ENCODE data around the gene U2AF2. TPM values are rescaled to one million over a fixed set of nuclear protein-coding genes. Genes with fewer than 3 reads are reported as not detected.

Gene U2AF2
- total RNA-seq, 4 donors from 2014 or later = 85.0 to 112 (median 99.7) TPM

DNA sequence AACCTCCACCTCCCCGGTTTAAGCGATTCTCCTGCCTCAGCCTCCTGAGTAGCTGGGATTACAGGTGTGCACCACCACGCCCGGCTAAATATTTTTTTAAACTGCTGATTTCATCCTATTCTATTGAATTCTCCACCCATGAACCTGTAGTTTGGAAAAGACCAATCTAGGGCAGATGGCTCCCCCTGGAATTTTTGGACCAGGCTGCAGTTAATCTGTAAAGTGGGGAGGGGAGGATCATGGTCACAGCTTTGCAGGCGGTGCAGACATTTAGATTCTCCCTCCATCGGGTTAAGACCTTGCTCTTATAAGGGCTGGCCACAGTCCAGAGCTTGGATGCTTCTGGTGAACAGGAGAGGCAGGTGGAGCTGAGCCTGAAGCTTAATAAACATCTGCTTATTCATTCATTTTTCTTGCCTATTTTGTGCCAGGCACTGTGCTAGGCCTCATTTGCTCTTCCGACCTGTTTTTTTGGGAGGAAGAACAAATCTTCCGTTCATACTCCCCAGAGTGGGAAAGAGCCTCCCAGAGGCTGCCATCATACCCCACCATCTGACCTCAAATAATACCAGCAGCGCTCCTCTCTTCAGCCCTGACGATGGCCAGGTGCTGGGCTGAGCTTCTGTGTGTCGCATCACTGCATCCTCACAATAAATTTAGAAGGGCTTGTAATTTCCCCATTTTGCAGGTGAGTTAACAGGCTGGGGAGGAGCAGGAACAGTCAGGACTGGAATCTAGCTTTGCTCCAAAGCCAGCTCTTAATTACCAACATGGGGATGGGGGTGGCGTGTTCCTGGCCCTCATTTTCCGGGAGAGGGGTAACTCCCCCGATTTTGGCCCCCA, 7.7 kb upstream of the U2AF2 start:
- H3K4me1 ChIP-seq = peaks cover 38 to 75% (median 42%) of the 10 kb centered on the region in 3 donors
- intact Hi-C loops (cut with DNase I) = no loop called here
- WGBS, 2 donors = 28 to 39% methylated on average over 13 of the region's 14 CpGs
- no peak for DNase-seq
- peaks cover 0 to 37% (median 5%) of the 10 kb centered on the region in 3 donors for H3K36me3 ChIP-seq
- TF ChIP-seq POLR2A (IDR thresholded peaks at IDR 0.05) = no peak
- TF ChIP-seq, protein P1, sequence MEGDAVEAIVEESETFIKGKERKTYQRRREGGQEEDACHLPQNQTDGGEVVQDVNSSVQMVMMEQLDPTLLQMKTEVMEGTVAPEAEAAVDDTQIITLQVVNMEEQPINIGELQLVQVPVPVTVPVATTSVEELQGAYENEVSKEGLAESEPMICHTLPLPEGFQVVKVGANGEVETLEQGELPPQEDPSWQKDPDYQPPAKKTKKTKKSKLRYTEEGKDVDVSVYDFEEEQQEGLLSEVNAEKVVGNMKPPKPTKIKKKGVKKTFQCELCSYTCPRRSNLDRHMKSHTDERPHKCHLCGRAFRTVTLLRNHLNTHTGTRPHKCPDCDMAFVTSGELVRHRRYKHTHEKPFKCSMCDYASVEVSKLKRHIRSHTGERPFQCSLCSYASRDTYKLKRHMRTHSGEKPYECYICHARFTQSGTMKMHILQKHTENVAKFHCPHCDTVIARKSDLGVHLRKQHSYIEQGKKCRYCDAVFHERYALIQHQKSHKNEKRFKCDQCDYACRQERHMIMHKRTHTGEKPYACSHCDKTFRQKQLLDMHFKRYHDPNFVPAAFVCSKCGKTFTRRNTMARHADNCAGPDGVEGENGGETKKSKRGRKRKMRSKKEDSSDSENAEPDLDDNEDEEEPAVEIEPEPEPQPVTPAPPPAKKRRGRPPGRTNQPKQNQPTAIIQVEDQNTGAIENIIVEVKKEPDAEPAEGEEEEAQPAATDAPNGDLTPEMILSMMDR (IDR thresholded peaks at IDR 0.05) = no peak
- H3K27ac ChIP-seq = peak overlapping the region; percentile 77 to 91 (median 84)
- H3K9me3 ChIP-seq = no peaks in the 10 kb centered on the region
- H3K27me3 ChIP-seq = no peaks in the 10 kb centered on the region
- H3K4me3 ChIP-seq = peak overlapping the region; percentile 61 to 97 (median 90)

- 9 to 10% methylated on average over 4 to 10 of the region's 87 CpGs for WGBS, 2 donors
- TF ChIP-seq POLR2A (IDR thresholded peaks at IDR 0.05) = peak in 1 of 4 donors; percentile 14
- TF ChIP-seq, protein P1 (IDR thresholded peaks at IDR 0.05) = peak in 1 of 6 experiments; percentile 15
- Histone ChIP-seq H3K4me3 (peak within 1 kb of the TSS; percentile 61 to 97 (median 90)), H3K4me1 (peaks cover 30 to 75% (median 35%) of the 10 kb centered on the region in 3 donors), H3K9me3 (no peaks in the 10 kb centered on the region), H3K27ac (peak within 1 kb of the TSS; percentile 77 to 91 (median 84)), H3K27me3 (no peaks in the 10 kb centered on the region), H3K36me3 (peaks cover 0 to 45% (median 5%) of the 10 kb centered on the region in 3 donors)
- no peak for DNase-seq
- intact Hi-C loops (cut with DNase I) = no loop called here
These were observed 6.9 kb upstream of the U2AF2 start, which contains the start of gene CCDC106 for GRCh38 chr19:55647732-55648584. TSS of gene CCDC106 (plus strand) at chr19:55648212. CDS start at chr19:55649047, 835 bp downstream.

- H3K27me3 ChIP-seq = no peaks in the 10 kb centered on the region
- intact Hi-C loops (cut with DNase I) = no loop called here
- no peak for DNase-seq
- peak overlapping the region; percentile 77 to 91 (median 84) for H3K27ac ChIP-seq
- TF ChIP-seq, protein P1 (IDR thresholded peaks at IDR 0.05) = no peak
- no peak for TF ChIP-seq POLR2A (IDR thresholded peaks at IDR 0.05)
- no peaks in the 10 kb centered on the region for H3K9me3 ChIP-seq
- WGBS, 2 donors = 8 to 41% methylated on average over 5 to 10 of the region's 25 CpGs
- peaks cover 0 to 46% (median 5%) of the 10 kb centered on the region in 3 donors for H3K36me3 ChIP-seq
- peak overlapping the region; percentile 61 to 97 (median 90) for H3K4me3 ChIP-seq
- peaks cover 31 to 75% (median 37%) of the 10 kb centered on the region in 3 donors for H3K4me1 ChIP-seq
These were observed 6.1 kb upstream of the U2AF2 start for GRCh38 chr19:55648585-55649267.

- WGBS, 2 donors = 90 to 91% methylated on average over 4 to 5 of the region's 17 CpGs
- Histone ChIP-seq H3K4me1 (peaks cover 25 to 67% (median 31%) of the 10 kb centered on the region in 3 donors), H3K4me3 (peak overlapping the region in 2 of 4 donors; percentile 87 to 94), H3K27me3 (no peaks in the 10 kb centered on the region), H3K36me3 (peaks cover 0 to 44% (median 5%) of the 10 kb centered on the region in 3 donors), H3K27ac (peak overlapping the region in 2 of 4 donors; percentile 87 to 91), H3K9me3 (no peaks in the 10 kb centered on the region)
- no peak for DNase-seq
- intact Hi-C loops (cut with DNase I) = no loop called here
- TF ChIP-seq, protein P1 (IDR thresholded peaks at IDR 0.05) = no peak
These were observed 5.3 kb upstream of the U2AF2 start for GRCh38 chr19:55649268-55650125.

Measured in esophagus squamous epithelium (tissue), 5 donors.